ENCODE data around the gene SLC6A9.

Gene SLC6A9

GRCh38 chr1:43983253-43983899 lies 47.9 kb downstream of the SLC6A9 start:
- no peak for DNase-seq (ENCODE audit: low read depth, low spot score)

GRCh38 chr1:43982808-43983207 lies 48.5 kb downstream of the SLC6A9 start:
- DNase-seq (ENCODE audit: low read depth, low spot score) = no peak

- no peak for DNase-seq (ENCODE audit: low read depth, low spot score)
Observed at GRCh38 chr1:43982241-43982640, 49.0 kb downstream of the SLC6A9 start.

DNA sequence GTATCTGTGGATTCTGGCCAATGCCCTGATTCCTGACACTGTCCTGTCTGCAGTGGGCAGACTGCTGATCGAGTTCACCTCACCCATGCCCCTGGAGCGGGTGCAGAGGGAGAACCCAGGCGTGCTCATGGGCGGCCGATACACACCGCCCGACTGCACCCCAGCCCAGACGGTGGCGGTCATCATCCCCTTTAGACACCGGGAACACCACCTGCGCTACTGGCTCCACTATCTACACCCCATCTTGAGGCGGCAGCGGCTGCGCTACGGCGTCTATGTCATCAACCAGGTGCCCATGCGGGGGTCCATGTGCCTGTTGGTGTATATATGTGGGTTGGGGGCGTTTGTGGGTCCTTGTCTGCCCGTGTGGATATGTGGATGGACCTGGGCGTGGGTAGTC lies 49.6 kb downstream of the SLC6A9 start:
- no peak for DNase-seq (ENCODE audit: low read depth, low spot score)

DNA sequence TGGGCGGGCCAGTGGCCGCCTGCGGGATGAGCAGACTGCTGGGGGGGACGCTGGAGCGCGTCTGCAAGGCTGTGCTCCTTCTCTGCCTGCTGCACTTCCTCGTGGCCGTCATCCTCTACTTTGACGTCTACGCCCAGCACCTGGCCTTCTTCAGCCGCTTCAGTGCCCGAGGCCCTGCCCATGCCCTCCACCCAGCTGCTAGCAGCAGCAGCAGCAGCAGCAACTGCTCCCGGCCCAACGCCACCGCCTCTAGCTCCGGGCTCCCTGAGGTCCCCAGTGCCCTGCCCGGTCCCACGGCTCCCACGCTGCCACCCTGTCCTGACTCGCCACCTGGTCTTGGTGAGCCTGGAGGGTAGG lies 50.1 kb downstream of the SLC6A9 start:
- DNase-seq (ENCODE audit: low read depth, low spot score) = no peak

- no peak for DNase-seq (ENCODE audit: low read depth, low spot score)
Observed at GRCh38 chr1:43980255-43981134, 50.8 kb downstream of the SLC6A9 start.

DNA sequence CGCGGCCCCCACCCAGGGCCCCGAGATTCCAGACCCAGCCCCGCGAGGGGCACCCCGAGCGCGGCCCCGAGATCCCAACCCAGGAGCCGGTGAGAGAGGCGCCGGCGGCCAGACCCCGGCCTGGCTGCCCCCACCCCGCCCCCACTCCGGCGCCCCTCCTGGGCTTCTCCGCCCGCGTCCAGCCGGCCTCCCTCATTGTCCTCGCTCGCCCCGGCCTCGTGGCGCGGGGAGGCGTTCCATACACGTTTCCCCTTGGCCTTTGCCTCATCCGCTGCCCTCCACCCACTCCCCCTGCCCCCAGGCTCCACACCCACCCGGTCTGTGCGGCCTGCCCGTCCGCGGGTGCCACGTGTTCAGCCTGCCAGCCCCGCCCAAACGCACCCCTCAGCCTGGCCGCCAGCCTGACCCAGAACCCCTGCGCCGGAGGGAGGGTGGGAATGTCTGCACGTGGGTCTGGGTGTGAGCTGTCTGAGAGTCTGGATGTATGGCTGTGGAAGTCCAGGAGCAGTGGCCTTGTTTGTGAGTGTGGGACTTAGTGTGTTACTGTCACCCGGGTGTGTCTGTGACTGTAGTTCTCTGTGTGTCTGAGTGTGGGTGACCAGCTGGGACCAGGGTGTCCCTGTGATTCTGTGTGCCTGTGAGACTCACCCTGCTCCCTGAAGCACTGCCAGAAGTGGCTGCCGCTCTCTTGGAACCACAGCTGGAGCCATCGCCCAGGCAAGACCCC lies 51.6 kb downstream of the SLC6A9 start:
- DNase-seq (ENCODE audit: low read depth, low spot score) = peak; percentile 40

DNA sequence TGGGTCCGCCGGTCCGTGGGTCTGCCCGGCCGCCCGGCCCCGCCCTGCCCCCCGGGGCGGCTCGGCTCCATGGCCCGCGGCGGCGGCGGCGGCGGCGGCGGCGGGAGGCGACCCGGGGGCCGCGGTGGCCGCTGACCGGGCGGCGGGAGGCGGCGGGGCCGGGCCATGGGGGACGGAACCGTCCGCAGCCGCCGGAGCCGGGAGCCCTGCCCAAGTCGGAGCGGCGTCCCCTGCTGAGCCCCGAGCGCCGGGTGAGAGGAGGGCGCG lies 52.1 kb downstream of the SLC6A9 start:
- DNase-seq (ENCODE audit: low read depth, low spot score) = no peak

DNA sequence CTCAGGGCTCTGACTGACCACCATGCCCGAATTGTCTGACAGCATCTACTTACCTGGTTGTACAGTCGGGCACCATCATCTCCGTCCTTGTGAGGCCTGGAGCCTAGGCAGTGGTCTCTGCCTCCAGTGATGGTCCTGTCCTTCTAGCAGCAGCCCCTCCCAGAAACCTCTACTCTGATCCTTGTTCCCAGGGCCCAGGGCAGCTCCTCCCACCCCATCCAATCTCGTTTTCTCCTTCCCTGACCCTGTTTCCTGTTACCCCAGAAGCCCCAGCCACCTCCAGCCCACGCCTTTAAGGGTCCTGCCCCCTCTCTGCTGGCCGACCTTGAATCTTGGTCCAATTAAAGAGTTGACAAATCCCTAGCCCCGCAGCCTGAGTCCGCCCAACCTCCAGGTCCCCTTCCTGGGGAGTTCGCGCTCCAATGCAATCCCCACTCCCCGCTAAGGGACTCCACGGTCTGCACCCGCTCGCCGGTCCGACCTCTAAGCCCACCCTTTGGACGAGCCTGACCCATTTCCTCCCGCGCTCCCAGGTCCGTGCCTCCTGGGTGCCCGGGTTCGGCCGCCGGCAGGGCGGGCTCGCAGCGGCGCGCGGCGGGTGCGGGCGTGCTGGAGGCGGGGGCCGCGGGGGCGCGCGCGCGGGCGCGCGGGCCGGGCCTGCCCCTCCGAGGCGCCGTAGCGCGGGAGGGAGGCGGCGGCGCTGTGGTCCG lies 52.6 kb downstream of the SLC6A9 start, which contains the start of gene B4GALT2:
TSS of gene B4GALT2 (plus strand) at position 660 of the 710 bp plus-strand sequence. CDS start 1,951 bp downstream, outside the sequence.
- peak; percentile 61 for DNase-seq (ENCODE audit: low read depth, low spot score)

DNA sequence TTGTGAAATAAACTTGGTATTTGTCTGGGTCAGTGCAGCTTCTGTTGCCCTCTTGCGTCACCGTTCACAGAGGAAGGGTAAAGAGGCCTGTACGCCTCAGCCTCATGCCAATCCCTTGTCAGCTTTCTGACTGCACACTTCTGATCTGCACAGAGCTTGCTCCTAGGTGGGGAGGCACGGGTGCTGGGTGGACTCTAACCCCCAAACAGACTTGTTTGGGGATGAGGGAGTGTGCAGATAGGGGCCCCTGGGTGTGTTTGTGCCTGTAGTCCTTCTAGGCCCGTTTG lies 53.1 kb downstream of the SLC6A9 start:
- DNase-seq (ENCODE audit: low read depth, low spot score) = no peak

- DNase-seq (ENCODE audit: low read depth, low spot score) = no peak
Observed at GRCh38 chr1:43977376-43978263, 53.6 kb downstream of the SLC6A9 start.

GRCh38 chr1:43976890-43977289 lies 54.4 kb downstream of the SLC6A9 start:
- no peak for DNase-seq (ENCODE audit: low read depth, low spot score)

DNA sequence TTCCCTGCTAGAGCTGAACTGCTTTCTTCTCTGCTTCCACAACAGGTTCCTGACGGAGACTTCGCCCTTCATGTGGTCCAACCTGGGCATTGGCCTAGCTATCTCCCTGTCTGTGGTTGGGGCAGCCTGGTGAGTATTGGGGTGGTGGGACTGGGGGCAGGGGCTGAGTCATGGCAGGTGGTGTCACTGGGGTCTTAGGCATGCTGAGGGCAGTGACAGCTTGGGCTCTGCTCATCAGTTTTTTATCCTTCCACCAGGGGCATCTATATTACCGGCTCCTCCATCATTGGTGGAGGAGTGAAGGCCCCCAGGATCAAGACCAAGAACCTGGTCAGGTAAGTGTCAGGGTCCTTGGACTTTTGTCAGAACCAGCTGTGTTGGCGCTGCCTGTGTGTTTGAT lies 55.2 kb downstream of the SLC6A9 start:
- DNase-seq (ENCODE audit: low read depth, low spot score) = no peak

- DNase-seq (ENCODE audit: low read depth, low spot score) = peak; percentile 64
Observed at GRCh38 chr1:43975249-43975961, 55.9 kb downstream of the SLC6A9 start.

DNA sequence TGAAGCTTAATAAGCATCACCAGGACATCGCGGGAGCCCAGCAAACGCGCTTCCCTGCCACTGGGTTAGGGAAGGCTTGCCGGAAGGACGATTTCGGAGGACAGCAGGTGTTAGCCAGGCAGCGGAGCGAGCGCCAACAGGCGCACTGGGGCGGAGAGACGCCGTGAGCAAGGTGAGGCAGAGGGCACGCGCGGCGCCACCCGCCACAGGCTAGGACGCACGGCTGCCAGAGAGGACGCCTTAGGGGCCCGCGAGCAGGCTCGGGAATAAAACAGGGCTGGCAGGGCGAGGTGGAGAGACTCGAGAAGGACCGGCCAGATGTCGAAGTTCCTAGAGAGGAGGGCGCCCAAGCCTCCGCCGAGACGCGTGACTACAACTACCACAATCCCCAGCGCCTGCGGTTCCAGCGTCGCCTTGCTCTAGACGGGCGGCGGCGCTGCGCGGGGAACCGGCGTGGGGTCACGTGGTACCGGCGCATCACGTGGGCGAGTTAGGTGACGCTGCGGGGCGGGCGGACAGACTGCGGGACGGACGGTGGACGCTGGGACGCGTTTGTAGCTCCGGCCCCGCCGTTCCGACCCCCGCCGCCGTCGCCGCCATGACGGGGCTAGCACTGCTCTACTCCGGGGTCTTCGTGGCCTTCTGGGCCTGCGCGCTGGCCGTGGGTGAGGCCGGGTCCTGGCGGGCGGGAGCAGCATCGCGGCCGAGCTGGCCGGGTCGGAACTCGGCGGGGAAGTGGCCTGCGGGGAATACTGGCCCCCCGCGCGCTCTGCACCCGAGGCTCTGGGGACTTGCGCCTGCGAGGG lies 56.6 kb downstream of the SLC6A9 start, which contains the start of gene ATP6V0B:
TSS of gene ATP6V0B (plus strand) at position 518 of the 806 bp plus-strand sequence. CDS start at position 599, 81 bp downstream.
- DNase-seq (ENCODE audit: low read depth, low spot score) = peak; percentile 97

DNA sequence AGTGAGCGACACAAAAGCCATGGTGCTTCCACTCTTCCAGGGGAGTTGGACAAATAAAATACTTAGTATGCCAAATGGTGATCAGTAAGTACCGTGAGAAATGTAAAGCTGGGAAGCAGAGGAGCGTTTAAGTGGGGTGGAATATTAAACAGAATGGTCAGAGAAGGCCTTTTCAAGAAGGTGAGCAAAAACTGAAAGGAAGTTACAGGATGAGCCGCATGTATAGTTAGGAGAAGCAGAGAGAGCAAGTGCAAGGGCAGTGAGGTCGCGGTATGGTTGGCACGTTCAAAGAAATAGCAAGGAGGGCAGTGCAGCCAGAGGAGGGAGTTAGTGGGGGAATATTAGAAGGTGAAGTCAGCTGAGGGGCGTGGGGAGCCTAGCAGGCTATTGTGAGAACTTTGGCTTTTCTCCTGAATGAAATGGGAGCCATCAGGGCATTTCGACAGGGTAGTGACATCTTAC lies 57.2 kb downstream of the SLC6A9 start:
- DNase-seq (ENCODE audit: low read depth, low spot score) = no peak

DNA sequence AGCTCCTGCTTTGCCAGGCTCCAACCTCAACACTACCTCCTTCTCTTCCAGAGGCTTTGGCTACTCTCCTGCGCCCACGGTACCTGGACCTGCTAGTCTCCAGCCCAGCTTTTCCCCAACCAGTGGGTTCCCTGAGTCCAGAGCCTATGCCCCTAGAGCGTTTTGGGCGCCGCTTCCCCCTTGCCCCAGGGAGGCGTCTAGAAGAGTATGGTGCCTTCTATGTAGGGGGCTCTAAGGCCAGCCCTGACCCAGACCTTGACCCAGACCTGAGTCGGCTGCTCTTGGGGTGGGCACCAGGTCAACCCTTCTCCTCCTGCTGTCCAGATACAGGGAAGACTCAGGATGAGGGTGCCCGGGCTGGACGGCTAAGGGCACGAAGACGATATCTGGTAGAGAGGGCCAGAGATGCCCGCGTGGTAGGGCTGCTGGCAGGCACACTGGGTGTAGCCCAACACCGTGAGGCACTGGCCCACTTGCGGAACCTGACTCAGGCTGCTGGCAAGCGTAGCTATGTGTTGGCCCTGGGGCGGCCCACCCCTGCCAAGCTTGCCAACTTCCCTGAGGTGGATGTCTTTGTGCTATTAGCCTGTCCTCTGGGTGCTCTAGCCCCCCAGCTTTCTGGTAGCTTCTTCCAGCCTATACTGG lies 59.8 kb downstream of the SLC6A9 start:
- DNase-seq (ENCODE audit: low read depth, low spot score) = no peak

- no peak for DNase-seq (ENCODE audit: low read depth, low spot score)
Observed at GRCh38 chr1:43970911-43971310, 60.4 kb downstream of the SLC6A9 start.

GRCh38 chr1:43970502-43970901 lies 60.8 kb downstream of the SLC6A9 start:
- no peak for DNase-seq (ENCODE audit: low read depth, low spot score)

Measured in ELF-1 (cell line).